ENCODE data around the gene WNT5B.

Gene WNT5B

DNA sequence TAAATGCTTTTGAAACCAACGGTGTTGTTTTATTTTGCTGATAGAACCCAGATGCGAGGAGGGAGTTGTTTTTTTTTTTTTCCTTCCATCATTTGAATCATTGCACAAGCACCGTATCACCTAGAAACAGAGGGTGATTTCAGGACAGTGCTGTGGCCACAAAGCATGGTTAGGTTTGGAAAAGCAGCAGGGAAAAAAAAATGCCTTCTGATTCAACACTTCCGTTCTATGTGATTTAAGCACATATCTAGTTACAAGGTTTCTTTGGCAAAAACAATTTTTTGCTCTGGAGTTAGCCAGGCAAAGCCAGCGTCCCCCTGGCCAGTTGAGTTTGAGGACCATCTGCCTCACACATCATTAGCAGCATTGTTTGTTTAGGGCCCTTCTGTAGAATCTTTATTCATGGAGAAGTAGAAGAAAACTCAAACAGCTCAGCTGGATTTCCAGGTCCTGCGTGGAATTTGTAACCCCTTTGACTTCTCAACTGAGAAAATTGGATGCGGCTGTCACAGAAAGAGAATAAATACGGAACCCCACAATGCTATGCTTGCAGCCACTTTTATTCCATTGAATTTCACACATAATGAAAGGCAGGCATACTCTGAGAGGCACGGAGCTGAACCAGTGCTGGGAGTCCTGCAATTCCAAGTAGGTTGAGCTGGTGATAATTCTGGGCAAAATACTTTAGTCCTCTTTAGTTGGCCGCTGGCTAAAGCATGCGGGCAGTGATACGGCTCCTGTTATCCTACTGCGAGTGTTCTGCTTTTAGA is 17.0 kb upstream of the WNT5B start:
- Histone ChIP-seq H3K4me3 (ENCODE audit: low read depth, low read length) (peak overlapping the region; percentile 48), H3K27ac (ENCODE audit: low read depth, low read length) (peak overlapping the region; percentile 81), H3K36me3 (ENCODE audit: insufficient read depth, low read length) (no peaks in the 10 kb centered on the region), H2AFZ (ENCODE audit: low read length, unreplicated experiment) (peak overlapping the region; percentile 53), H3K79me2 (ENCODE audit: control insufficient read depth, insufficient read depth, low read length, unreplicated experiment) (no peaks in the 10 kb centered on the region), H3K27me3 (ENCODE audit: insufficient read depth, low read length) (no peaks in the 10 kb centered on the region), H3K4me1 (ENCODE audit: control insufficient read depth, insufficient read depth, low read length, unreplicated experiment) (peaks cover 27% of the 10 kb centered on the region)

DNA sequence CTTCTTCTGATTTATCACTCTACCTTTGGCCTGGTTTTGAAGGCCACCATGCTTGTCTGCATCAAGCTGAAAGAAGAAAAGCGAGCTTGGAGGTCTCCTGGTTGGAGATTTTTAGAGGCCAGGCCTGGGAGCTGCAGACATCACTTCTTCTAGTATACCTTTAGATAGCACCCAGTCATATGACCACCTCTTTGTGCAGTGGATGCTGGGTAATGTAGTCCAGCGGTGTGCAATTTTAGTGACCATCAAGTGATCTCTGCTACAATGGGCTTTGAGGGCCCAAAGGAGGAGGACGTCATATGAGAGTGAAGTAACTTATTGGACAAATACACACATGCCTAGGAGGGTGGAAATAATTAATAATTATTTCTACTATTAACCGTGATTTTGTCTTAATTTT is 15.2 kb upstream of the WNT5B start:
- no peak overlapping the region for H3K4me3 ChIP-seq (ENCODE audit: low read depth, low read length)
- H3K27me3 ChIP-seq (ENCODE audit: insufficient read depth, low read length), result no peaks in the 10 kb centered on the region
- H3K79me2 ChIP-seq (ENCODE audit: control insufficient read depth, insufficient read depth, low read length, unreplicated experiment), result no peaks in the 10 kb centered on the region

DNA sequence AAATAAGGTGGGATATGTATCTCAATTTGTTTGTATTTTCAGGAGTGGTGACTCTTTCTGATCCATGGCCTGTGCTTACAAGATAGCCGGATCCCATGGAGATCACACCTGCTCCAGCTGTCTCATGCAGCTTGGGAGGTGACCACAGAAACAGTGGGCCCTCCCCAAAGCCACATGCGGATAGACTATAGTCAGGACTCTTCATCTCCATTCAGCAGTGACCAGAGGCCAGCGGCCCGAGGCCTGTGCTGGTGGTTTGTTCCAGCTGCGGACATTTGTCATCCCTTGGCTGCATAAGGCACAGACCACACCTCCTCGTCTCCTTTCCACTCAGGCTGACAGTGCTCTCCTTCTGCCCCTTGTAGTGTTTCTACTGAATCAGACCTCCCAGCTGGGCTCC is 14.7 kb upstream of the WNT5B start:
- peaks cover 28% of the 10 kb centered on the region for H3K4me1 ChIP-seq (ENCODE audit: control insufficient read depth, insufficient read depth, low read length, unreplicated experiment)
- no peak overlapping the region for H3K4me3 ChIP-seq (ENCODE audit: low read depth, low read length)
- H3K36me3 ChIP-seq (ENCODE audit: insufficient read depth, low read length), result no peaks in the 10 kb centered on the region
- no peaks in the 10 kb centered on the region for H3K79me2 ChIP-seq (ENCODE audit: control insufficient read depth, insufficient read depth, low read length, unreplicated experiment)
- no peak overlapping the region for H3K27ac ChIP-seq (ENCODE audit: low read depth, low read length)
- no peaks in the 10 kb centered on the region for H3K27me3 ChIP-seq (ENCODE audit: insufficient read depth, low read length)
- no peak overlapping the region for H2AFZ ChIP-seq (ENCODE audit: low read length, unreplicated experiment)

More for the DNA sequence above, 15.2 kb upstream of the WNT5B start:
- Histone ChIP-seq H3K4me1 (ENCODE audit: control insufficient read depth, insufficient read depth, low read length, unreplicated experiment) (peaks cover 24% of the 10 kb centered on the region), H2AFZ (ENCODE audit: low read length, unreplicated experiment) (no peak overlapping the region), H3K36me3 (ENCODE audit: insufficient read depth, low read length) (no peaks in the 10 kb centered on the region), H3K27ac (ENCODE audit: low read depth, low read length) (no peak overlapping the region)

DNA sequence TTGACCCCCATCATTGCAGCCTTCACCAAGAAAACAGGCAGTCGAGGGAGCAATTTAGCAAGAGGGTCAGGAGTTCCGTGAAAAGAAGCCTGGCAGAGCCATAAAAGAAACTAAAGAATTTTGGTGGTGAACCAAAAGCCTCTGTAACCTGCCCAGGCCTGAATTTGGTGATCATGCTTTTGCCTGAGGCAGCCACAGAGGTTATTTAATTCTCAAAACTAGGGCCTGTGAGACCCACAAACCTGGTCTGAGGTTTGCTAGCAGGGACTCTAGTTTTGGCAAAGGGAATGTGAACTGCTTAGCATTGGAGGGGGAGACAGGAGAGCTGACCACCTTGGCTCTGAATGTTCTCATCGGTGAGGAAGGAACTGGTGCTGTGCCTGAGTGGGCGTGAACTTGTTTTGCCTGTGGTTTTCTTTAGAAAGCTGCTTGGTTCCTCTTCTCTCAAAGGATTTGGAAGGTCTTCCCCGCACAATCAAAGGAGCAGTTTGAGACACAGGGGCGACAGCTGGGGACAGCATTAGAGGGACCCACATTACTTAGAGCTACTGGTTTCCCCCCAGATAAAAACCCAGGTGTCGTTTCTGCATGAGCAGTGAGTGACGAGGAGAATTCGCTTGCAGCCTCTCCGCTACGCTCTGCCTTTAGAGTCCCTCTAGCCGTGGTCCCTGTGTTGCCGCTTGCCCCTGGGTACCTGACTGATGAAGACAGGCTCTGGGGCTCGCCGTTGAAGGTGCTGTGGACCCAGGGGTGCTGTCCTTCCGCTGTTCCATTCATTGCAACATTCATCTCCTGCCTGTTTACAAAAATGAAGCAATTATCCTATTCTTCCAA is 12.6 kb upstream of the WNT5B start:
- no peak overlapping the region for H2AFZ ChIP-seq (ENCODE audit: low read length, unreplicated experiment)
- H3K36me3 ChIP-seq (ENCODE audit: insufficient read depth, low read length), result no peaks in the 10 kb centered on the region
- H3K27ac ChIP-seq (ENCODE audit: low read depth, low read length), result no peak overlapping the region
- H3K4me3 ChIP-seq (ENCODE audit: low read depth, low read length), result no peak overlapping the region
- H3K27me3 ChIP-seq (ENCODE audit: insufficient read depth, low read length), result no peaks in the 10 kb centered on the region
- H3K4me1 ChIP-seq (ENCODE audit: control insufficient read depth, insufficient read depth, low read length, unreplicated experiment), result peaks cover 28% of the 10 kb centered on the region
- H3K79me2 ChIP-seq (ENCODE audit: control insufficient read depth, insufficient read depth, low read length, unreplicated experiment), result no peaks in the 10 kb centered on the region

DNA sequence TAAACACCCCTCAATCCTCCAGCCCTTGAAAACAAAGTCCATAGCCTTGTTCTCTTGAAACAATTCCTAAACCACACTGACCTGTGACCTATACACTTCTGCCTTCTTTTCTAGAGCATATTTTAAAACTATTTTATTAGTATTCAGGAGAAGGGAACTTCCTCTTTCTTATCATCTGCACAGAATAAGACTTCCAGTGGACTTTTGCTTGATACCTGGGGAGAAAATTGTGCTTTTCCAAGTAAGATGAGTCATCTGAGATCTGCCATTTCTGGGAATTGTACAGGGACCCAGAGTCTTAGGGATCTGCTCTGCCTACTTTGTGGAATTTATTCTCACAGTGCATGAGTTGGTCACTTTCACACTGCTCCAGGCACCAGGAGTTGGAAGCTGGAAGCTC is 10.5 kb upstream of the WNT5B start:
- Histone ChIP-seq H3K4me3 (ENCODE audit: low read depth, low read length) (no peak overlapping the region), H3K27me3 (ENCODE audit: insufficient read depth, low read length) (no peaks in the 10 kb centered on the region), H2AFZ (ENCODE audit: low read length, unreplicated experiment) (no peak overlapping the region), H3K27ac (ENCODE audit: low read depth, low read length) (no peak overlapping the region), H3K4me1 (ENCODE audit: control insufficient read depth, insufficient read depth, low read length, unreplicated experiment) (peaks cover 16% of the 10 kb centered on the region), H3K79me2 (ENCODE audit: control insufficient read depth, insufficient read depth, low read length, unreplicated experiment) (no peaks in the 10 kb centered on the region), H3K36me3 (ENCODE audit: insufficient read depth, low read length) (no peaks in the 10 kb centered on the region)

DNA sequence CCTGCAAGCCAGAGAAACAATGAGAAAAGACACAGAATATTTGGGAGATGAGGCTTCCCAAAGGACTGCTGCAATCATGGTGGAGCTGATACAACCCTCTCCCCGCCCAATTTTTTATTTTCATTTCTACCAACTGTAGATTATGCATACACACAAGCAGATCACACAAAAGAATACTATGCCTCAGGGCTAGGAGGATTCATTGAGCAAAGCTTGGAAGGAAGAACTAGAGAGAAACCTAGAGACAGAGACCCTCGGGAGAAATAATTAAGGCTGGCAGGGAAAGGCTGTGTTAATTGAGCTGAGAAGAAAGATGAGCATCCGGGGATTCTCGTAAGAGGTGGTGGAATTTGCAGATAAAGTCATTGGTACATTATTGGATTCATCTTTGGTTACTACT is 9.9 kb upstream of the WNT5B start:
- Histone ChIP-seq H3K79me2 (ENCODE audit: control insufficient read depth, insufficient read depth, low read length, unreplicated experiment) (no peaks in the 10 kb centered on the region), H3K4me1 (ENCODE audit: control insufficient read depth, insufficient read depth, low read length, unreplicated experiment) (peaks cover 16% of the 10 kb centered on the region), H3K27ac (ENCODE audit: low read depth, low read length) (no peak overlapping the region), H3K4me3 (ENCODE audit: low read depth, low read length) (no peak overlapping the region), H2AFZ (ENCODE audit: low read length, unreplicated experiment) (peak overlapping the region; percentile 25), H3K36me3 (ENCODE audit: insufficient read depth, low read length) (no peaks in the 10 kb centered on the region), H3K27me3 (ENCODE audit: insufficient read depth, low read length) (no peaks in the 10 kb centered on the region)

DNA sequence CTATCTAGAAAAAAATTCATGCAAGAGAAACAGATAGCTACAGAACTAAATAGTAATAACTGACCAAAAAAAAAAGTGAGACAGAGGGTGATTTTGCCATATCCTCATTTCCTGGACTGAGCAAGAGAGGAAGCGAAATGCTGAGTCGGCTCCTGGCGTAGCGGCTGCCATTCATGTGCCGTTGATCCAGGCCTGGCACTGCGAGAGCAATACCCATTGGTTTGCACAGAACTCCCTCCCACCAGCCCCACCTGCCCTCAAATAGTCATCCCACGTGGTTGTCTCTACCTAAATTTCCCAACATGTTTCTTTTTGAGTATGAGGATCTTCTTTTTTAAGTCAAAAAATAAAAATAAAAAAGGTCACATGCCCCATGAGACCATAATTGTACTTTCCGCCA is 9.4 kb upstream of the WNT5B start:
- no peak overlapping the region for H3K27ac ChIP-seq (ENCODE audit: low read depth, low read length)
- H3K79me2 ChIP-seq (ENCODE audit: control insufficient read depth, insufficient read depth, low read length, unreplicated experiment), result no peaks in the 10 kb centered on the region
- peaks cover 16% of the 10 kb centered on the region for H3K4me1 ChIP-seq (ENCODE audit: control insufficient read depth, insufficient read depth, low read length, unreplicated experiment)
- H3K27me3 ChIP-seq (ENCODE audit: insufficient read depth, low read length), result no peaks in the 10 kb centered on the region
- H3K36me3 ChIP-seq (ENCODE audit: insufficient read depth, low read length), result no peaks in the 10 kb centered on the region
- no peak overlapping the region for H3K4me3 ChIP-seq (ENCODE audit: low read depth, low read length)
- peak overlapping the region; percentile 25 for H2AFZ ChIP-seq (ENCODE audit: low read length, unreplicated experiment)

DNA sequence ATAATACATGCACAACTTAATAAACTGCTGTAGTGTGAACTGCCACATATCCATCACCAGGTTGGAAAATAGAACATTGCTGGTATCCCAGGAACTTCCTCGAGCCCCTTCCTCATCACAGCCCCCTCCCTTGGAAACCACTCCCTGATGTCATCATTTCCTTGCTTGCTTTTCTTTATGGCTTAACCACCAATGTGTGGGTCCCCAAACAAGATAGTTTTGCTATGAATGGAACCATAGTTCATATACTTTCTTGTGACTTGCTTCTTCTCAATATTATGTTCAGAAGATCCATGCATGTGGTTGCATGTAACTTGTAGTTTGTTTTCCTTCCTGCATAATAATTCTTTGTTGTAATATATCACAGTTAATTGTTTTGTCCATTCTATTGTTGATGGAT is 8.9 kb upstream of the WNT5B start:
- Histone ChIP-seq H3K36me3 (ENCODE audit: insufficient read depth, low read length) (no peaks in the 10 kb centered on the region), H3K27me3 (ENCODE audit: insufficient read depth, low read length) (no peaks in the 10 kb centered on the region), H3K4me1 (ENCODE audit: control insufficient read depth, insufficient read depth, low read length, unreplicated experiment) (peaks cover 16% of the 10 kb centered on the region), H3K79me2 (ENCODE audit: control insufficient read depth, insufficient read depth, low read length, unreplicated experiment) (no peaks in the 10 kb centered on the region), H3K27ac (ENCODE audit: low read depth, low read length) (no peak overlapping the region), H3K4me3 (ENCODE audit: low read depth, low read length) (no peak overlapping the region), H2AFZ (ENCODE audit: low read length, unreplicated experiment) (no peak overlapping the region)

DNA sequence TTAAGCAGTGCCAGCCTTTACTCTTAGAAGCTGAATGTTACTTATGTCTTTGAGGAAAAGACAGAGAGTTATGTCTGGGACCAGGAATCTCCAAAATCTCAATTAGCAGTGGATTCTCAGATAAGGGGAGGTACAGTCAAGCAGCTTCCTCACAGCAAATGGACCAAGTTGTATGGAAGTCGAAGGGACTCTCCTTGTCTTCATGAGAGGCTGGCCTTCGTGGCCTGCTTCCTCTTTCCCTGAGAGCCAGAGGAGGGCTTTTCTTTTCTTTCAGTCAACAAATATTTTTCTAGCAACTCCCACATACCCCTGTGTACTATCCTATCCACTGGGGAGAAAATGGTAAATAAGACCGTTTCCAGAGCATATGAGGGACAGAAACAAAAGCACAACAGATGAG is 6.6 kb upstream of the WNT5B start:
- no peak overlapping the region for H2AFZ ChIP-seq (ENCODE audit: low read length, unreplicated experiment)
- no peaks in the 10 kb centered on the region for H3K27me3 ChIP-seq (ENCODE audit: insufficient read depth, low read length)
- H3K4me1 ChIP-seq (ENCODE audit: control insufficient read depth, insufficient read depth, low read length, unreplicated experiment), result peaks cover 21% of the 10 kb centered on the region
- no peak overlapping the region for H3K4me3 ChIP-seq (ENCODE audit: low read depth, low read length)
- H3K27ac ChIP-seq (ENCODE audit: low read depth, low read length), result no peak overlapping the region
- H3K79me2 ChIP-seq (ENCODE audit: control insufficient read depth, insufficient read depth, low read length, unreplicated experiment), result no peaks in the 10 kb centered on the region
- no peaks in the 10 kb centered on the region for H3K36me3 ChIP-seq (ENCODE audit: insufficient read depth, low read length)

DNA sequence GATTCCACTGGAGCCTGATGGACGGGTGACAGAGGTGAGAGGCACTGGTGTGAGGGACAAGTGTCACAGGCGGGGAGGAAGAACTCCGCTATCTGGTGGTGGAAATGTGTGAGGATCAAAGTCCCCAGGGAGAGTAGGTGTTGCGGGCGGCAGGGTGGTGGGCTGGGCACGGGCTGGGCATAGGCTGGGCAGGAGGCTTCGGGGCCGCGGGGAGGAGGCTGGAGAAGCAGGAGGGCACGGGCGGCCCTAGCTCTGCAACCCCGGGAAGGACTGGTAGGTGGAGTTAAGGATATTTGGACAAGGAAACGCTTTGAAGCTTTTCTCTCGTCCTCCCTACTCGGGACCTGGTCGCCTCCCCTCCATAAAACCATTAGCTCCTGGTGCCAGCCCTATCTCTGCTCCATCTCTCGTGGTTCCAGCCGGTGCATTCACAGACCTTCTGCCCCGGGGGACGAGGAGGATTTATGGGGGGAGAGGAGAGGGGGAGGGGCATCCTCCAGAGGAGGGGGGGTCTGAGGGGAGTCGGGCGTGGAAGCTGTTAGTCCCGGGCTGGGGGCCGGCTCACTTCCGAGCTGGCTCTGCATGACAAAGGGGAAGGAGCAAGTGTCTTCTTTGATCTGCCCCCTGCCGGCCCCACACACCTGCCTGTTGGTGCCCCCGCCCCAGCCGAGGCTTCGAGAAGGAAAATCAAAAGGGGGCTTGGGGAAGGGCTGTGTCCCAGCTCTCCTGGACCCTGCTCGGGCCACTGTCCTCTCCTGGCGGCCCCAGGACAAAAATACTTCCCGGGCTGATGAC is 504 bp downstream of the WNT5B start:
- Histone ChIP-seq H3K79me2 (ENCODE audit: control insufficient read depth, insufficient read depth, low read length, unreplicated experiment) (no peaks in the 10 kb centered on the region), H3K27me3 (ENCODE audit: insufficient read depth, low read length) (no peaks in the 10 kb centered on the region), H2AFZ (ENCODE audit: low read length, unreplicated experiment) (peak overlapping the region; percentile 53), H3K36me3 (ENCODE audit: insufficient read depth, low read length) (no peaks in the 10 kb centered on the region), H3K4me3 (ENCODE audit: low read depth, low read length) (peak overlapping the region; percentile 80), H3K4me1 (ENCODE audit: control insufficient read depth, insufficient read depth, low read length, unreplicated experiment) (peaks cover 5% of the 10 kb centered on the region), H3K27ac (ENCODE audit: low read depth, low read length) (no peak overlapping the region)
